Measurements from ENCODE around the gene SDK1.

The SDK1 gene

GRCh38 chr7:3416453-3416852, 115.4 kb downstream of the SDK1 start:
- WGBS: 94% methylated on average over 3 of the region's 4 CpGs
- Histone ChIP-seq H3K36me3 (ENCODE audit: control insufficient read depth in 1 of 2, insufficient read depth in 2 of 2, low read depth in 1 of 2, low read length in 2 of 2) (no peaks in the 10 kb centered on the region), H3K4me3 (ENCODE audit: insufficient read depth in 1 of 2, low read depth in 1 of 2, low read length in 2 of 2) (no peak overlapping the region), H3K27ac (ENCODE audit: low read length, poor library complexity, severe bottlenecking) (no peak overlapping the region), H3K4me1 (ENCODE audit: control insufficient read depth, insufficient read depth, low read depth, low read length) (no peaks in the 10 kb centered on the region), H3K4ac (ENCODE audit: low read depth in 1 of 2, low read length in 2 of 2) (no peak overlapping the region), H4K91ac (ENCODE audit: low read length) (no peak overlapping the region), H3K79me1 (replicated peaks; ENCODE audit: low read length, poor library complexity, severe bottlenecking) (peaks cover 3% of the 10 kb centered on the region), H2BK5ac (ENCODE audit: low read depth, low read length, poor library complexity, severe bottlenecking) (no peak overlapping the region), H3K4me2 (ENCODE audit: low read length, poor library complexity, severe bottlenecking) (no peak overlapping the region), H2AFZ (ENCODE audit: low read depth, low read length) (no peak overlapping the region), H3K9me3 (ENCODE audit: control insufficient read depth, low read length) (no peaks in the 10 kb centered on the region), H3K14ac (ENCODE audit: low read length in 2 of 2) (no peak overlapping the region), H3K18ac (ENCODE audit: low read depth in 1 of 2, low read length in 2 of 2) (no peak overlapping the region), H4K8ac (ENCODE audit: low read length) (no peak overlapping the region), H2AK5ac (ENCODE audit: low read length, severe bottlenecking) (no peak overlapping the region), H3K27me3 (ENCODE audit: control insufficient read depth in 1 of 2, insufficient read depth in 1 of 2, low read length in 2 of 2) (no peaks in the 10 kb centered on the region), H2BK120ac (ENCODE audit: low read depth, low read length) (no peak overlapping the region), H2BK12ac (ENCODE audit: low read length in 2 of 2) (no peak overlapping the region), H3K23ac (ENCODE audit: low read length in 2 of 2) (no peak overlapping the region), H3K9ac (ENCODE audit: low read length) (no peak overlapping the region), H2BK15ac (ENCODE audit: low read depth, poor library complexity, severe bottlenecking) (no peak overlapping the region)
- no peak for DNase-seq

- H3K4me2 ChIP-seq (ENCODE audit: low read length, poor library complexity, severe bottlenecking): no peak overlapping the region
- H3K4me3 ChIP-seq (ENCODE audit: insufficient read depth in 1 of 2, low read depth in 1 of 2, low read length in 2 of 2): no peak overlapping the region
- peaks cover 2% of the 10 kb centered on the region for H3K79me1 ChIP-seq (replicated peaks; ENCODE audit: low read length, poor library complexity, severe bottlenecking)
- H3K9me3 ChIP-seq (ENCODE audit: control insufficient read depth, low read length): no peaks in the 10 kb centered on the region
- H3K4me1 ChIP-seq (ENCODE audit: control insufficient read depth, insufficient read depth, low read depth, low read length): no peaks in the 10 kb centered on the region
- no peaks in the 10 kb centered on the region for H3K27me3 ChIP-seq (ENCODE audit: control insufficient read depth in 1 of 2, insufficient read depth in 1 of 2, low read length in 2 of 2)
- H2BK15ac ChIP-seq (ENCODE audit: low read depth, poor library complexity, severe bottlenecking): no peak overlapping the region
- H4K8ac ChIP-seq (ENCODE audit: low read length): no peak overlapping the region
- H2BK12ac ChIP-seq (ENCODE audit: low read length in 2 of 2): no peak overlapping the region
- no peak overlapping the region for H2BK5ac ChIP-seq (ENCODE audit: low read depth, low read length, poor library complexity, severe bottlenecking)
- no peak overlapping the region for H3K9ac ChIP-seq (ENCODE audit: low read length)
- no peaks in the 10 kb centered on the region for H3K36me3 ChIP-seq (ENCODE audit: control insufficient read depth in 1 of 2, insufficient read depth in 2 of 2, low read depth in 1 of 2, low read length in 2 of 2)
- H2BK120ac ChIP-seq (ENCODE audit: low read depth, low read length): no peak overlapping the region
- H4K91ac ChIP-seq (ENCODE audit: low read length): no peak overlapping the region
- DNase-seq: no peak
- no peak overlapping the region for H2AK5ac ChIP-seq (ENCODE audit: low read length, severe bottlenecking)
- H2AFZ ChIP-seq (ENCODE audit: low read depth, low read length): no peak overlapping the region
- H3K4ac ChIP-seq (ENCODE audit: low read depth in 1 of 2, low read length in 2 of 2): no peak overlapping the region
- H3K27ac ChIP-seq (ENCODE audit: low read length, poor library complexity, severe bottlenecking): no peak overlapping the region
- H3K14ac ChIP-seq (ENCODE audit: low read length in 2 of 2): no peak overlapping the region
- no peak overlapping the region for H3K18ac ChIP-seq (ENCODE audit: low read depth in 1 of 2, low read length in 2 of 2)
- no peak overlapping the region for H3K23ac ChIP-seq (ENCODE audit: low read length in 2 of 2)
Observed at GRCh38 chr7:3425087-3425486, 124.0 kb downstream of the SDK1 start.

- Histone ChIP-seq H3K4me3 (ENCODE audit: insufficient read depth in 1 of 2, low read depth in 1 of 2, low read length in 2 of 2) (no peak overlapping the region), H3K9me3 (ENCODE audit: control insufficient read depth, low read length) (no peaks in the 10 kb centered on the region), H3K27ac (ENCODE audit: low read length, poor library complexity, severe bottlenecking) (no peak overlapping the region), H3K27me3 (ENCODE audit: control insufficient read depth in 1 of 2, insufficient read depth in 1 of 2, low read length in 2 of 2) (no peaks in the 10 kb centered on the region), H3K79me1 (replicated peaks; ENCODE audit: low read length, poor library complexity, severe bottlenecking) (peaks cover 2% of the 10 kb centered on the region), H2BK15ac (ENCODE audit: low read depth, poor library complexity, severe bottlenecking) (no peak overlapping the region), H3K23ac (ENCODE audit: low read length in 2 of 2) (no peak overlapping the region), H3K9ac (ENCODE audit: low read length) (no peak overlapping the region), H2BK120ac (ENCODE audit: low read depth, low read length) (no peak overlapping the region), H2AFZ (ENCODE audit: low read depth, low read length) (no peak overlapping the region), H3K4me1 (ENCODE audit: control insufficient read depth, insufficient read depth, low read depth, low read length) (peaks cover 7% of the 10 kb centered on the region), H3K18ac (ENCODE audit: low read depth in 1 of 2, low read length in 2 of 2) (no peak overlapping the region), H3K14ac (ENCODE audit: low read length in 2 of 2) (no peak overlapping the region), H3K36me3 (ENCODE audit: control insufficient read depth in 1 of 2, insufficient read depth in 2 of 2, low read depth in 1 of 2, low read length in 2 of 2) (no peaks in the 10 kb centered on the region), H2BK12ac (ENCODE audit: low read length in 2 of 2) (no peak overlapping the region), H3K4ac (ENCODE audit: low read depth in 1 of 2, low read length in 2 of 2) (no peak overlapping the region), H2BK5ac (ENCODE audit: low read depth, low read length, poor library complexity, severe bottlenecking) (no peak overlapping the region), H4K91ac (ENCODE audit: low read length) (no peak overlapping the region), H4K8ac (ENCODE audit: low read length) (no peak overlapping the region), H3K4me2 (ENCODE audit: low read length, poor library complexity, severe bottlenecking) (no peak overlapping the region), H2AK5ac (ENCODE audit: low read length, severe bottlenecking) (no peak overlapping the region)
- WGBS: 65% methylated on average over 3 of the region's 4 CpGs
- DNase-seq: no peak
Observed at GRCh38 chr7:3426064-3426463, 125.0 kb downstream of the SDK1 start.

GRCh38 chr7:3427957-3428356, 126.9 kb downstream of the SDK1 start:
- 100% methylated on average over 1 of the region's 1 CpG for WGBS
- H3K36me3 ChIP-seq (ENCODE audit: control insufficient read depth in 1 of 2, insufficient read depth in 2 of 2, low read depth in 1 of 2, low read length in 2 of 2): no peaks in the 10 kb centered on the region

More at GRCh38 chr7:3427957-3428356, 126.9 kb downstream of the SDK1 start:
- no peak overlapping the region for H2BK15ac ChIP-seq (ENCODE audit: low read depth, poor library complexity, severe bottlenecking)
- H2BK5ac ChIP-seq (ENCODE audit: low read depth, low read length, poor library complexity, severe bottlenecking): no peak overlapping the region
- no peak for DNase-seq
- H3K4me1 ChIP-seq (ENCODE audit: control insufficient read depth, insufficient read depth, low read depth, low read length): peaks cover 7% of the 10 kb centered on the region
- no peak overlapping the region for H2AK5ac ChIP-seq (ENCODE audit: low read length, severe bottlenecking)
- no peak overlapping the region for H4K8ac ChIP-seq (ENCODE audit: low read length)
- H3K18ac ChIP-seq (ENCODE audit: low read depth in 1 of 2, low read length in 2 of 2): no peak overlapping the region
- no peaks in the 10 kb centered on the region for H3K79me1 ChIP-seq (replicated peaks; ENCODE audit: low read length, poor library complexity, severe bottlenecking)
- no peaks in the 10 kb centered on the region for H3K9me3 ChIP-seq (ENCODE audit: control insufficient read depth, low read length)
- no peak overlapping the region for H4K91ac ChIP-seq (ENCODE audit: low read length)
- no peak overlapping the region for H3K27ac ChIP-seq (ENCODE audit: low read length, poor library complexity, severe bottlenecking)
- H3K4me2 ChIP-seq (ENCODE audit: low read length, poor library complexity, severe bottlenecking): no peak overlapping the region
- no peaks in the 10 kb centered on the region for H3K27me3 ChIP-seq (ENCODE audit: control insufficient read depth in 1 of 2, insufficient read depth in 1 of 2, low read length in 2 of 2)
- H3K23ac ChIP-seq (ENCODE audit: low read length in 2 of 2): no peak overlapping the region
- H3K4me3 ChIP-seq (ENCODE audit: insufficient read depth in 1 of 2, low read depth in 1 of 2, low read length in 2 of 2): no peak overlapping the region
- H3K14ac ChIP-seq (ENCODE audit: low read length in 2 of 2): no peak overlapping the region
- H2BK120ac ChIP-seq (ENCODE audit: low read depth, low read length): no peak overlapping the region
- no peak overlapping the region for H2AFZ ChIP-seq (ENCODE audit: low read depth, low read length)
- no peak overlapping the region for H2BK12ac ChIP-seq (ENCODE audit: low read length in 2 of 2)
- H3K9ac ChIP-seq (ENCODE audit: low read length): no peak overlapping the region
- no peak overlapping the region for H3K4ac ChIP-seq (ENCODE audit: low read depth in 1 of 2, low read length in 2 of 2)

Data from mesenchymal stem cell (in vitro differentiated cells and primary cell).